Neural cell (in vitro differentiated cells): ENCODE results near the gene SNRNP70. TPM values are rescaled to one million over a fixed set of nuclear protein-coding genes. Genes with fewer than 3 reads are reported as not detected.

Experiments used
- H2AFZ ChIP-seq: fragments of 200-600, 300-800 bp; sonication (generic), shearing (Covaris generic); 2 replicates; pipeline ENCODE4 v1.6.0; 2014; ENCODE audit warnings: low read depth, mild to moderate bottlenecking, antibody characterized with exemption, low read length, moderate library complexity
- H3F3A ChIP-seq: fragments of 200-600 bp; shearing (Covaris generic); 2 replicates; pipeline ENCODE4 v1.6.1; 2016; ENCODE audit warnings: mild to moderate bottlenecking, moderate library complexity, mixed read lengths, antibody characterized with exemption, low read length; ENCODE audit not compliant: insufficient read depth, poor library complexity, severe bottlenecking
- H3K27ac ChIP-seq: fragments of 200-600, 300-800 bp; sonication (generic), shearing (Covaris generic); 2 replicates; pipeline ENCODE4 v1.5.1; 2014; ENCODE audit warnings: mild to moderate bottlenecking, low read length, moderate library complexity
- H3K27me3 ChIP-seq: fragments of 300-800, 200-600 bp; sonication (generic), shearing (Covaris generic); 2 replicates; pipeline ENCODE4 v1.6.0; 2014; ENCODE audit warnings: mild to moderate bottlenecking, low read depth, low read length, moderate library complexity; ENCODE audit not compliant: insufficient read depth
- H3K36me3 ChIP-seq: fragments of 300-800, 200-600 bp; sonication (generic), shearing (Covaris generic); 2 replicates; pipeline ENCODE4 v1.5.1; 2014; ENCODE audit warnings: mild to moderate bottlenecking, antibody characterized with exemption, low read length, moderate library complexity; ENCODE audit not compliant: insufficient read depth
- H3K4me2 ChIP-seq: fragments of 300-800, 200-600 bp; sonication (generic), shearing (Covaris generic); 2 replicates; pipeline ENCODE4 v1.6.0; 2014; ENCODE audit warnings: mild to moderate bottlenecking, low read length
- H3K4me3 ChIP-seq: fragments of 300-800, 200-600 bp; sonication (generic), shearing (Covaris generic); 2 replicates; pipeline ENCODE4 v1.5.1; 2014; ENCODE audit warnings: mild to moderate bottlenecking, low read length, moderate library complexity
- H3K79me2 ChIP-seq: fragments of 200-600 bp; shearing (Covaris generic); replicated peaks from 2 replicates; pipeline ENCODE4 v1.6.0; 2014; ENCODE audit warnings: mild to moderate bottlenecking, low read length, moderate library complexity; ENCODE audit not compliant: insufficient read depth
- H3K9ac ChIP-seq: fragments of 300-800, 200-600 bp; sonication (generic), shearing (Covaris generic); 2 replicates; pipeline ENCODE4 v1.6.1; 2016; ENCODE audit warnings: mild to moderate bottlenecking, low read length, mixed read lengths
- H3K9me2 ChIP-seq: fragments of 200-600 bp; shearing (Covaris generic); 2 replicates; pipeline ENCODE4 v1.6.1; 2016; ENCODE audit warnings: mild to moderate bottlenecking, low read length, mixed read lengths; ENCODE audit not compliant: insufficient read depth
- H3K9me3 ChIP-seq: fragments of 200-600, 300-800 bp; sonication (generic), shearing (Covaris generic); 2 replicates; pipeline ENCODE4 v1.6.1; 2016; ENCODE audit warnings: mild to moderate bottlenecking, mixed run types, low read length, moderate library complexity, mixed read lengths
- H4K20me1 ChIP-seq: fragments of 200-600 bp; shearing (Covaris generic); 2 replicates; pipeline ENCODE4 v1.6.1; 2016; ENCODE audit warnings: mild to moderate bottlenecking, mixed run types; ENCODE audit not compliant: insufficient read depth
- EP300 ChIP-seq: fragments of 450-650 bp; conservative IDR thresholded peaks from 2 replicates; pipeline ENCODE4 v1.6.1; 2014; ENCODE audit warnings: antibody characterized with exemption, mild to moderate bottlenecking, moderate library complexity; ENCODE audit not compliant: poor library complexity, severe bottlenecking
- EZH2 ChIP-seq: fragments of 200-600, 300-800 bp; shearing (Covaris generic), sonication (generic); IDR thresholded peaks from 2 replicates; pipeline ENCODE4 v1.6.1; 2014; ENCODE audit warnings: antibody characterized with exemption, low read length, borderline replicate concordance, mild to moderate bottlenecking; ENCODE audit not compliant: insufficient read depth, poor library complexity, severe bottlenecking
- MXI1 ChIP-seq: fragments of 450-650 bp; conservative IDR thresholded peaks from 2 replicates; pipeline ENCODE4 v1.6.1; 2014; ENCODE audit warnings: antibody characterized with exemption, mild to moderate bottlenecking; ENCODE audit not compliant: poor library complexity, severe bottlenecking
- POLR2AphosphoS5 ChIP-seq: IDR thresholded peaks from 2 replicates; pipeline ENCODE4 v1.6.1; 2012
- RAD21 ChIP-seq: fragments of 450-650 bp; conservative IDR thresholded peaks from 2 replicates; pipeline ENCODE4 v1.6.1; 2014; ENCODE audit warnings: antibody characterized with exemption, mild to moderate bottlenecking, moderate library complexity
- SMC3 ChIP-seq: fragments of 450-650 bp; conservative IDR thresholded peaks from 2 replicates; pipeline ENCODE4 v1.6.1; 2014; ENCODE audit warnings: antibody characterized with exemption, mild to moderate bottlenecking, moderate library complexity; ENCODE audit not compliant: poor library complexity
- polyA plus RNA-seq: library from polyadenylated mRNA; depleted of rRNA; stranded (reverse); fragments of >200 nt; gene quantifications from 2 replicates; pipeline ENCODE4 v1.2.3, GENCODE V29; 2014
- TF ChIP-seq, protein P1 (sequence below): IDR thresholded peaks from 2 replicates; pipeline ENCODE4 v1.6.1; 2012; ENCODE audit warnings: borderline replicate concordance
- TF ChIP-seq, protein P2 (sequence below): fragments of 450-650 bp; IDR thresholded peaks from 2 replicates; pipeline ENCODE4 v1.5.1; 2014; ENCODE audit warnings: antibody characterized with exemption, mild to moderate bottlenecking, moderate library complexity; ENCODE audit not compliant: poor library complexity, severe bottlenecking

Gene SNRNP70
- polyA plus RNA-seq, 1 donor from 2014 or later = 721 TPM

DNA sequence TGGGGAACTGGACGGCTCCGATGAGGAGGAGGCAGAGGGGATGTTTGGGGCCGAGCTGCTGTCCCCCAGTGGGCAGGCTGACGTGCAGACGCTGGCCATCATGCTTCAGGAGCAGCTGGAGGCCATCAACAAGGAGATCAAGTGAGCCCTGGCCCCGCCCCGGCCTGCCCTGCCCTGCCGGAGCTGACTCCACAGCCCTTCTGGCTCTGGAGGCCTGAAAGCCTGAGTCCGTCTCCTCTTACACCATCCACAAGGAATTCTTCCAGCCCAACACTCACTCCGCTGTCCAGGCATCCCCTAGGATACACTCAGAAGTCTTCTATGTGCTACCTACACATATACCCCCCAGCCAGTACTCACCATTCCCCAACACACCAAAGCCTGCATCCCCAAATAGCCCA lies 51.5 kb downstream of the SNRNP70 start:
- TF ChIP-seq, protein P1, sequence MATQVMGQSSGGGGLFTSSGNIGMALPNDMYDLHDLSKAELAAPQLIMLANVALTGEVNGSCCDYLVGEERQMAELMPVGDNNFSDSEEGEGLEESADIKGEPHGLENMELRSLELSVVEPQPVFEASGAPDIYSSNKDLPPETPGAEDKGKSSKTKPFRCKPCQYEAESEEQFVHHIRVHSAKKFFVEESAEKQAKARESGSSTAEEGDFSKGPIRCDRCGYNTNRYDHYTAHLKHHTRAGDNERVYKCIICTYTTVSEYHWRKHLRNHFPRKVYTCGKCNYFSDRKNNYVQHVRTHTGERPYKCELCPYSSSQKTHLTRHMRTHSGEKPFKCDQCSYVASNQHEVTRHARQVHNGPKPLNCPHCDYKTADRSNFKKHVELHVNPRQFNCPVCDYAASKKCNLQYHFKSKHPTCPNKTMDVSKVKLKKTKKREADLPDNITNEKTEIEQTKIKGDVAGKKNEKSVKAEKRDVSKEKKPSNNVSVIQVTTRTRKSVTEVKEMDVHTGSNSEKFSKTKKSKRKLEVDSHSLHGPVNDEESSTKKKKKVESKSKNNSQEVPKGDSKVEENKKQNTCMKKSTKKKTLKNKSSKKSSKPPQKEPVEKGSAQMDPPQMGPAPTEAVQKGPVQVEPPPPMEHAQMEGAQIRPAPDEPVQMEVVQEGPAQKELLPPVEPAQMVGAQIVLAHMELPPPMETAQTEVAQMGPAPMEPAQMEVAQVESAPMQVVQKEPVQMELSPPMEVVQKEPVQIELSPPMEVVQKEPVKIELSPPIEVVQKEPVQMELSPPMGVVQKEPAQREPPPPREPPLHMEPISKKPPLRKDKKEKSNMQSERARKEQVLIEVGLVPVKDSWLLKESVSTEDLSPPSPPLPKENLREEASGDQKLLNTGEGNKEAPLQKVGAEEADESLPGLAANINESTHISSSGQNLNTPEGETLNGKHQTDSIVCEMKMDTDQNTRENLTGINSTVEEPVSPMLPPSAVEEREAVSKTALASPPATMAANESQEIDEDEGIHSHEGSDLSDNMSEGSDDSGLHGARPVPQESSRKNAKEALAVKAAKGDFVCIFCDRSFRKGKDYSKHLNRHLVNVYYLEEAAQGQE = no peak
- TF ChIP-seq POLR2AphosphoS5 = no peak
- TF ChIP-seq EP300 = no peak
- Histone ChIP-seq H3K9me3 (no peaks in the 10 kb centered on the region), H3K4me3 (no peak overlapping the region), H3K27ac (no peak overlapping the region), H3K9ac (no peak overlapping the region), H3K27me3 (no peaks in the 10 kb centered on the region), H2AFZ (no peak overlapping the region), H3K36me3 (peaks cover 11% of the 10 kb centered on the region), H3F3A (no peaks in the 10 kb centered on the region), H3K4me2 (no peak overlapping the region), H3K9me2 (no peaks in the 10 kb centered on the region), H4K20me1 (no peaks in the 10 kb centered on the region), H3K79me2 (no peaks in the 10 kb centered on the region)

DNA sequence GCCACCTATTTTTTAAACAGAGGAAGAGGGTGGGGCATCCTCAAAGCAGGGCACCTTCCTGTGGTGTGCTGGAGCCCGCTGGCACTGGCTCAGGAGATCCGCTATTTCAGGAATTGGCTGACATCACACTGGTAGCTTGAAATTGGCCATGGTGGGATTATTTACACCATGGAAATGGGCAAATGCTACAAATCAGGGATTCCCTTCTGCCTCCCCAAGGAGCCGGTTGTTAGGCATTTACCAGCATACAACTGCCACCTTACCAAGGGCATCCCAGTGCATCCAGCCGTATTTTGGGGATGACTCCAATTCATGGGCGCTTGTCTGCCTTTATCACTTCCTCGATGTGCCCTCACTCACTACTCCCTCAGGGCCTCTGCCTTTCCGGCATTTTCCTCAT lies 55.7 kb downstream of the SNRNP70 start:
- Histone ChIP-seq H4K20me1 (no peaks in the 10 kb centered on the region), H3K27me3 (no peaks in the 10 kb centered on the region), H3K79me2 (no peaks in the 10 kb centered on the region), H3K36me3 (no peaks in the 10 kb centered on the region), H2AFZ (no peak overlapping the region), H3K27ac (no peak overlapping the region), H3K4me2 (no peak overlapping the region), H3K9me2 (no peaks in the 10 kb centered on the region), H3K4me3 (no peak overlapping the region), H3K9ac (no peak overlapping the region), H3K9me3 (no peaks in the 10 kb centered on the region), H3F3A (no peaks in the 10 kb centered on the region)
- TF ChIP-seq SMC3 (no peak), POLR2AphosphoS5 (no peak), EZH2 (no peak), RAD21 (no peak), MXI1 (no peak), EP300 (no peak)
- TF ChIP-seq, protein P2, sequence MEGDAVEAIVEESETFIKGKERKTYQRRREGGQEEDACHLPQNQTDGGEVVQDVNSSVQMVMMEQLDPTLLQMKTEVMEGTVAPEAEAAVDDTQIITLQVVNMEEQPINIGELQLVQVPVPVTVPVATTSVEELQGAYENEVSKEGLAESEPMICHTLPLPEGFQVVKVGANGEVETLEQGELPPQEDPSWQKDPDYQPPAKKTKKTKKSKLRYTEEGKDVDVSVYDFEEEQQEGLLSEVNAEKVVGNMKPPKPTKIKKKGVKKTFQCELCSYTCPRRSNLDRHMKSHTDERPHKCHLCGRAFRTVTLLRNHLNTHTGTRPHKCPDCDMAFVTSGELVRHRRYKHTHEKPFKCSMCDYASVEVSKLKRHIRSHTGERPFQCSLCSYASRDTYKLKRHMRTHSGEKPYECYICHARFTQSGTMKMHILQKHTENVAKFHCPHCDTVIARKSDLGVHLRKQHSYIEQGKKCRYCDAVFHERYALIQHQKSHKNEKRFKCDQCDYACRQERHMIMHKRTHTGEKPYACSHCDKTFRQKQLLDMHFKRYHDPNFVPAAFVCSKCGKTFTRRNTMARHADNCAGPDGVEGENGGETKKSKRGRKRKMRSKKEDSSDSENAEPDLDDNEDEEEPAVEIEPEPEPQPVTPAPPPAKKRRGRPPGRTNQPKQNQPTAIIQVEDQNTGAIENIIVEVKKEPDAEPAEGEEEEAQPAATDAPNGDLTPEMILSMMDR = no peak
- TF ChIP-seq, protein P1 = no peak
